PC-3 (cell line): Measurements from ENCODE around the gene U2AF1L4. TPM values are rescaled to one million over a fixed set of nuclear protein-coding genes. Genes with fewer than 3 reads are reported as not detected.

Experiments
- ATAC-seq: fragments of 200-7000 bp; cut with Tn5 transposase; 2 replicates; pipeline ENCODE4 v1.9.1; 2020; ENCODE audit warnings: mild to moderate bottlenecking, moderate library complexity
- BruUV-seq: library from RNA; stranded (reverse); fragments of 400-500 nt; replicated peaks from 2 replicates; lab custom pipeline; 2021; lab: Mats Ljungman, UMichigan
- CTCF ChIA-PET: fragments of 300-600 bp; sonication (Branson Sonifier 250); formaldehyde crosslinking; loops from one replicate; lab custom pipeline; 2022; ENCODE audit warnings: antibody characterized with exemption; lab: Charles Lee
- POLR2A ChIA-PET: fragments of 300-600 bp; sonication (Branson Sonifier 250); formaldehyde crosslinking; loops from one replicate; lab custom pipeline; 2022; ENCODE audit warnings: antibody characterized with exemption; ENCODE audit not compliant: unreplicated experiment; lab: Charles Lee
- DNase-seq: peaks from one replicate; pipeline ENCODE4 v3.0.0-alpha.2; 2015
- H2AFZ ChIP-seq: fragments of 300-600 bp; sonication (generic); 2 replicates; pipeline ENCODE4 v1.6.0; 2016; ENCODE audit warnings: antibody characterized with exemption, low read length
- H3F3A ChIP-seq: fragments of 300-600 bp; sonication (generic); one replicate; pipeline ENCODE4 v1.6.0; 2017; ENCODE audit warnings: antibody characterized with exemption, low read length, control low read depth, mild to moderate bottlenecking; ENCODE audit not compliant: unreplicated experiment
- H3K27ac ChIP-seq: fragments of 300-600 bp; sonication (generic); 2 replicates; pipeline ENCODE4 v1.5.1; 2016; ENCODE audit warnings: mild to moderate bottlenecking, low read length
- H3K27me3 ChIP-seq: fragments of 300-600 bp; sonication (generic); 2 replicates; pipeline ENCODE4 v1.6.1; 2016; ENCODE audit warnings: low read length, mixed read lengths
- H3K36me3 ChIP-seq: fragments of 300-600 bp; sonication (generic); 2 replicates; pipeline ENCODE4 v1.6.1; 2016; ENCODE audit warnings: low read depth, mixed run types, low read length, mixed read lengths
- H3K4me1 ChIP-seq: fragments of 300-600 bp; sonication (generic); 2 replicates; pipeline ENCODE4 v1.5.1; 2016; ENCODE audit warnings: low read length; ENCODE audit not compliant: insufficient read depth
- H3K4me2 ChIP-seq: fragments of 300-600 bp; sonication (generic); 2 replicates; pipeline ENCODE4 v1.6.0; 2016; ENCODE audit warnings: low read length
- H3K4me3 ChIP-seq: fragments of 300-600 bp; sonication (generic); 2 replicates; pipeline ENCODE4 v1.5.1; 2016; ENCODE audit warnings: mild to moderate bottlenecking, low read length, mixed read lengths
- H3K79me2 ChIP-seq: fragments of 300-600 bp; sonication (generic); 2 replicates; pipeline ENCODE4 v1.6.1; 2017; ENCODE audit warnings: low read length, mixed read lengths
- H3K9ac ChIP-seq: fragments of 300-600 bp; sonication (generic); 2 replicates; pipeline ENCODE4 v1.6.0; 2016; ENCODE audit warnings: mild to moderate bottlenecking, low read length
- H3K9me2 ChIP-seq: fragments of 300-600 bp; sonication (generic); replicated peaks from 2 replicates; pipeline ENCODE4 v1.6.1; 2016; ENCODE audit warnings: mixed run types, low read length, mixed read lengths
- H3K9me3 ChIP-seq: fragments of 300-600 bp; sonication (generic); 2 replicates; pipeline ENCODE4 v1.6.1; 2016; ENCODE audit warnings: low read length, mixed read lengths
- H4K20me1 ChIP-seq: fragments of 300-600 bp; sonication (generic); 2 replicates; pipeline ENCODE4 v1.6.1; 2016; ENCODE audit warnings: low read length, mixed read lengths
- EZH2 ChIP-seq: fragments of 300-600 bp; sonication (generic); IDR thresholded peaks from one replicate; pipeline ENCODE4 v1.6.1; 2017; ENCODE audit warnings: antibody characterized with exemption, mild to moderate bottlenecking, low read length; ENCODE audit not compliant: unreplicated experiment
- EZH2phosphoT487 ChIP-seq: fragments of 300-600 bp; sonication (generic); IDR thresholded peaks from 2 replicates; pipeline ENCODE4 v1.6.1; 2018; ENCODE audit warnings: mild to moderate bottlenecking, antibody characterized with exemption, low read length, borderline replicate concordance
- intact Hi-C: fragments of 100-400 bp; cut with micrococcal nuclease; formaldehyde crosslinking; loops from 2 replicates; pipeline ENCODE4 v1.9.0; 2023
- total RNA-seq: library from RNA; depleted of rRNA; stranded (reverse); fragments of >200 nt; gene quantifications from 2 replicates; pipeline ENCODE4 v1.2.3, GENCODE V29; 2014
- TF ChIP-seq, protein P1 (sequence below): fragments of 300-600 bp; sonication (generic); conservative IDR thresholded peaks from 2 replicates; pipeline ENCODE4 v1.5.1; 2017; ENCODE audit warnings: antibody characterized with exemption, low read depth, mild to moderate bottlenecking, low read length

The U2AF1L4 gene
- total RNA-seq, 1 experiment from 2014 or later, result 7.8 TPM

DNA sequence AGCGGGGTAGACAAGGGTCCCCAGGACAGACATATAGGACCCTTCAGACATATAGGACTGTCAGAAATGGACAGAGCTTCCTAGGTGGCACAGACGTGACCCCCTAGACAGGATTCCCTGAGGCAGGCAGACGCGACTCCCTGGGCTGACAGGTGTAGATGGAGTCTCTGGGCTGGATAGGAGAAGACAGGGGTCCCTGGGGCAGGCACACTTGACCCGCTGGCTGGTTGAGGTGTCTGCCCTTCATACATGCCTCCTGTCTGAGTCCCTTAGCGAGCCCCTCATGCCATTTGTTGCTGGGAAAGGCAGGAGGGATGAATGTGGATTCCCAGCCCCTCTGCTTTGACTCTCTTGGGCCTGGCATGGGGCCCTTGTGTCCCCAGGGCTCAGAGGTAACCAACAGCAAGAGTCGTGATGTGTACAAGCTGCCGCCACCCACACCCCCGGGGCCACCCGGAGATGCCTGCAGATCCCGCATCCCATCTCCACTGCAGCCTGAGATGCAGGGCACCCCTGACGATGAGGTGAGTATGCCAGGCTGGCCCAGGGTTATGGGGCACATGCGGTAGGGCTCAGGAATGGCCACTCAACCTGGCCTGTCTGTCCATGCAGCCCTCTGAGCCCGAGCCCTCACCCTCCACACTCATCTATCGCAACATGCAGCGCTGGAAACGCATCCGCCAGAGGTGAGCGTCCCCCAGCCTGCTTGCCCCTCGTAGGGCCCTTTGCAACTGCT, 8.6 kb upstream of the U2AF1L4 start:
- ATAC-seq, result no peak
- POLR2A ChIA-PET, result no interaction called here
- CTCF ChIA-PET, result no interaction called here
- Histone ChIP-seq H3K4me1 (peaks cover 13% of the 10 kb centered on the region), H3K9me3 (no peaks in the 10 kb centered on the region), H3K79me2 (peaks cover 13% of the 10 kb centered on the region), H3K9me2 (no peaks in the 10 kb centered on the region), H4K20me1 (no peaks in the 10 kb centered on the region), H3K4me2 (no peak overlapping the region), H3K9ac (no peak overlapping the region), H3K36me3 (no peaks in the 10 kb centered on the region), H3K27me3 (no peaks in the 10 kb centered on the region), H3K27ac (no peak overlapping the region), H3F3A (peaks cover 3% of the 10 kb centered on the region), H2AFZ (no peak overlapping the region), H3K4me3 (no peak overlapping the region)
- intact Hi-C loops, result no loop called here
- DNase-seq, result no peak
- no TSS peak for BruUV-seq
- TF ChIP-seq EZH2, result no peak
- TF ChIP-seq, protein P1, sequence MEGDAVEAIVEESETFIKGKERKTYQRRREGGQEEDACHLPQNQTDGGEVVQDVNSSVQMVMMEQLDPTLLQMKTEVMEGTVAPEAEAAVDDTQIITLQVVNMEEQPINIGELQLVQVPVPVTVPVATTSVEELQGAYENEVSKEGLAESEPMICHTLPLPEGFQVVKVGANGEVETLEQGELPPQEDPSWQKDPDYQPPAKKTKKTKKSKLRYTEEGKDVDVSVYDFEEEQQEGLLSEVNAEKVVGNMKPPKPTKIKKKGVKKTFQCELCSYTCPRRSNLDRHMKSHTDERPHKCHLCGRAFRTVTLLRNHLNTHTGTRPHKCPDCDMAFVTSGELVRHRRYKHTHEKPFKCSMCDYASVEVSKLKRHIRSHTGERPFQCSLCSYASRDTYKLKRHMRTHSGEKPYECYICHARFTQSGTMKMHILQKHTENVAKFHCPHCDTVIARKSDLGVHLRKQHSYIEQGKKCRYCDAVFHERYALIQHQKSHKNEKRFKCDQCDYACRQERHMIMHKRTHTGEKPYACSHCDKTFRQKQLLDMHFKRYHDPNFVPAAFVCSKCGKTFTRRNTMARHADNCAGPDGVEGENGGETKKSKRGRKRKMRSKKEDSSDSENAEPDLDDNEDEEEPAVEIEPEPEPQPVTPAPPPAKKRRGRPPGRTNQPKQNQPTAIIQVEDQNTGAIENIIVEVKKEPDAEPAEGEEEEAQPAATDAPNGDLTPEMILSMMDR, result no peak
- TF ChIP-seq EZH2phosphoT487, result no peak

DNA sequence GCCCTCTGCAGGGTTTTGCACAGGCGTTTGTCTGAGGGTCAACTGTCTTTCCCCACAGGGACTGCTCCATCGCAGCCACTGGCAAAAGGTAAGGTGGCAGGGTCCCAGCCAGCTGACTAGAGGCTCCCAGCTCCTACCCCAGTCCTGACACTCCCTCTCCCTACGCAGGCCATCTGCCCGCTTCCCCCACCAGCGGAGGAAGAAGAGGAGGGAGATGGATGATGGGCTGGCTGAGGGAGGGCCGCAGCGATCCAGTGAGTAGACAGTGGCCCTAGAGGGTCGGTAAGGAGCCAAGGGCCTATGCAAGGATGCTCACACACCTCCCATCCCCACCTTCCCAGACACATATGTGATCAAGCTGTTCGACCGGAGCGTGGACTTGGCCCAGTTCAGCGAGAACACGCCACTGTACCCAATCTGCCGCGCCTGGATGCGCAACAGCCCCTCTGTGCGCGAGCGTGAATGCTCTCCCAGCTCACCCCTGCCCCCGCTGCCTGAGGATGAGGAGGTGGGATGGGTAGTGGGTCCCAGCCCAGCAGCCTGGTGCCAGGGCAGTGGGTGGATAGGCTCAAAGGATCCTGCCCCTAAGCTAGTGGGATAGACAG, 7.6 kb upstream of the U2AF1L4 start:
- CTCF ChIA-PET, result no interaction called here
- POLR2A ChIA-PET, result no interaction called here
- no TSS peak for BruUV-seq

More for the DNA sequence above, 7.6 kb upstream of the U2AF1L4 start:
- H3K9me3 ChIP-seq, result no peaks in the 10 kb centered on the region
- H3K4me2 ChIP-seq, result no peak overlapping the region
- no peak overlapping the region for H3K27ac ChIP-seq
- no peak overlapping the region for H2AFZ ChIP-seq
- DNase-seq, result no peak
- peaks cover 13% of the 10 kb centered on the region for H3K79me2 ChIP-seq
- TF ChIP-seq EZH2 (no peak), EZH2phosphoT487 (no peak)
- TF ChIP-seq, protein P1, result no peak
- peaks cover 15% of the 10 kb centered on the region for H3K4me1 ChIP-seq
- no peaks in the 10 kb centered on the region for H3K27me3 ChIP-seq
- H3K9me2 ChIP-seq, result no peaks in the 10 kb centered on the region
- intact Hi-C loops, result no loop called here
- no peak overlapping the region for H3K4me3 ChIP-seq
- no peak for ATAC-seq
- no peaks in the 10 kb centered on the region for H4K20me1 ChIP-seq
- no peaks in the 10 kb centered on the region for H3K36me3 ChIP-seq
- peaks cover 3% of the 10 kb centered on the region for H3F3A ChIP-seq
- H3K9ac ChIP-seq, result no peak overlapping the region
